Calu3 (cell line): ENCODE results near the gene MED19. TPM values are rescaled to one million over a fixed set of nuclear protein-coding genes. Genes with fewer than 3 reads are reported as not detected.

Experiments
- BruUV-seq: library from RNA; stranded (reverse); fragments of 400-500 nt; replicated peaks from 2 replicates; lab custom pipeline; 2021; lab: Mats Ljungman, UMichigan
- CTCF ChIA-PET: fragments of 300-600 bp; sonication (Branson Sonifier 250); formaldehyde crosslinking; loops from one replicate; lab custom pipeline; 2022; ENCODE audit warnings: antibody characterized with exemption; lab: Charles Lee
- DNase-seq: peaks from one replicate; pipeline ENCODE4 v3.0.0; 2022
- H3K27ac Mint-ChIP-seq: one replicate; pipeline ENCODE4 v1.8.0; 2022; ENCODE audit warnings: mixed read lengths; ENCODE audit not compliant: unreplicated experiment
- H3K27me3 Mint-ChIP-seq: one replicate; pipeline ENCODE4 v1.8.0; 2022; ENCODE audit warnings: mixed read lengths; ENCODE audit not compliant: unreplicated experiment
- H3K36me3 Mint-ChIP-seq: one replicate; pipeline ENCODE4 v1.8.0; 2022; ENCODE audit warnings: mild to moderate bottlenecking, moderate library complexity, mixed read lengths; ENCODE audit not compliant: insufficient read depth, unreplicated experiment
- H3K4me1 Mint-ChIP-seq: one replicate; pipeline ENCODE4 v1.8.0; 2022; ENCODE audit warnings: mild to moderate bottlenecking, low read depth, mixed read lengths; ENCODE audit not compliant: unreplicated experiment
- H3K4me3 Mint-ChIP-seq: one replicate; pipeline ENCODE4 v1.8.0; 2022; ENCODE audit warnings: mild to moderate bottlenecking, low read depth, moderate library complexity, mixed read lengths; ENCODE audit not compliant: unreplicated experiment
- H3K9me3 Mint-ChIP-seq: one replicate; pipeline ENCODE4 v1.8.0; 2022; ENCODE audit warnings: low read depth, mixed read lengths; ENCODE audit not compliant: unreplicated experiment
- intact Hi-C: fragments of 100-400 bp; cut with micrococcal nuclease; formaldehyde crosslinking; loops from one replicate; pipeline ENCODE4 v1.10.0; 2022; ENCODE audit not compliant: unreplicated experiment
- total RNA-seq: library from RNA; stranded (reverse); gene quantifications from 2 replicates; pipeline ENCODE4 v1.2.3, GENCODE V29; 2022
- TF ChIP-seq, protein P1 (sequence below): fragments of 200-600 bp; IDR thresholded peaks from one replicate; pipeline ENCODE4 v1.8.0; 2022; ENCODE audit warnings: antibody characterized with exemption; ENCODE audit not compliant: unreplicated experiment

The MED19 gene
- total RNA-seq, 1 experiment from 2014 or later, result 21.2 TPM

GRCh38 chr11:57751176-57751575 is 39.2 kb upstream of the MED19 start:
- peaks cover 14% of the 10 kb centered on the region for H3K36me3 Mint-ChIP-seq
- no peaks in the 10 kb centered on the region for H3K27me3 Mint-ChIP-seq
- TF ChIP-seq, protein P1, sequence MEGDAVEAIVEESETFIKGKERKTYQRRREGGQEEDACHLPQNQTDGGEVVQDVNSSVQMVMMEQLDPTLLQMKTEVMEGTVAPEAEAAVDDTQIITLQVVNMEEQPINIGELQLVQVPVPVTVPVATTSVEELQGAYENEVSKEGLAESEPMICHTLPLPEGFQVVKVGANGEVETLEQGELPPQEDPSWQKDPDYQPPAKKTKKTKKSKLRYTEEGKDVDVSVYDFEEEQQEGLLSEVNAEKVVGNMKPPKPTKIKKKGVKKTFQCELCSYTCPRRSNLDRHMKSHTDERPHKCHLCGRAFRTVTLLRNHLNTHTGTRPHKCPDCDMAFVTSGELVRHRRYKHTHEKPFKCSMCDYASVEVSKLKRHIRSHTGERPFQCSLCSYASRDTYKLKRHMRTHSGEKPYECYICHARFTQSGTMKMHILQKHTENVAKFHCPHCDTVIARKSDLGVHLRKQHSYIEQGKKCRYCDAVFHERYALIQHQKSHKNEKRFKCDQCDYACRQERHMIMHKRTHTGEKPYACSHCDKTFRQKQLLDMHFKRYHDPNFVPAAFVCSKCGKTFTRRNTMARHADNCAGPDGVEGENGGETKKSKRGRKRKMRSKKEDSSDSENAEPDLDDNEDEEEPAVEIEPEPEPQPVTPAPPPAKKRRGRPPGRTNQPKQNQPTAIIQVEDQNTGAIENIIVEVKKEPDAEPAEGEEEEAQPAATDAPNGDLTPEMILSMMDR, result no peak
- CTCF ChIA-PET, result interaction anchor here (0.9 to 2.7 kb wide), 7 partner anchors 9 to 535 kb away, joined by 3 to 55 read pairs (median 10); partner anchors contain the start of genes CTNND1 and SELENOH
- peaks cover 20% of the 10 kb centered on the region for H3K4me1 Mint-ChIP-seq
- H3K9me3 Mint-ChIP-seq, result no peaks in the 10 kb centered on the region
- peak overlapping the region; percentile 53 for H3K27ac Mint-ChIP-seq
- no peak for DNase-seq
- H3K4me3 Mint-ChIP-seq, result no peak overlapping the region
- intact Hi-C loops, result loop anchor here (2.0 to 5.0 kb wide), 2 partner anchors 536 to 764 kb away; no protein-coding TSS in a partner anchor
- no TSS peak for BruUV-seq

DNA sequence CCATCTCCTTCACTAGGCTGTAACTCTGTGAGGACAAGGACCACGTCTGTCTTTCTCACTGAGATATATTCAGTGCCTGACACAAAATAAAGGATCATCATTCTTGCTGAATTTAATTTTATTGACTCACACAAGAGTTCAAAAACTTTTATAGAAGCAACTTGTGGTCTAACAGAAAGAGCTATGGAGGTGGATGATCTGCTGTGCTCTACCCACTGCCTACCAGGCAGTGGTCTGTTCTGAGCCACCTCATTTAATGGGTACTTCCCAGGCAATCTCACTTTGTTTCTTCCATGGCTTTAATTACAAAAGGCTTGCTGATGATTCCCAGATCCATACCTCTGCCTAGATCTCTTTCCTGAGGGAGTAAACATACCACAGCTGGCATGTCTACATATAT is 34.9 kb upstream of the MED19 start:
- H3K27ac Mint-ChIP-seq, result no peak overlapping the region
- peaks cover 47% of the 10 kb centered on the region for H3K36me3 Mint-ChIP-seq
- CTCF ChIA-PET, result interaction anchor here (0.7 to 2.7 kb wide), 2 partner anchors 18 to 54 kb away, joined by 3 to 10 read pairs; no protein-coding TSS in a partner anchor

DNA sequence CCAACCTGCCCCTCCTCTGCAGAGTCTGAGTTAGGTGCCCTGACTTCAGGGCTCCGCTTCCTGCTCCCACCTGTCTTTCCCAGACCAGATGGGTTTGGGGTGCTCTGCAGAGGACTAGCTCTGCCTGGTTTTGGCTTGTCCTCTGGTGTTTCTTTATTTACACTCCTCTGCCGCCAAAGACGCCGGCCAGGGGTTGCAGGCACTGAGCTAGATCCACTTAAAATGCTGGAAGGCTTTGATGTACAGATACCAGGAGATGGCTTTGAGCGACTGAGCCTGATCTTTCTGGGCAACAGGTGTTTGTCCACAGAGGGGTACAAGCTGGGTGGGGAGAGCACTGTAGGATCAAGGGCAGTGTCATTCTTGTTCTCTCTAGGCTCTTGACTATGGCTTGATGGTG is 33.2 kb upstream of the MED19 start:
- H3K4me3 Mint-ChIP-seq, result no peak overlapping the region
- no TSS peak for BruUV-seq
- H3K9me3 Mint-ChIP-seq, result no peaks in the 10 kb centered on the region
- CTCF ChIA-PET, result interaction anchor here (1.4 kb wide), 1 partner anchor 21 kb away, joined by 4 read pairs; no protein-coding TSS in a partner anchor
- no peaks in the 10 kb centered on the region for H3K27me3 Mint-ChIP-seq
- peaks cover 10% of the 10 kb centered on the region for H3K4me1 Mint-ChIP-seq
- intact Hi-C loops, result no loop called here
- TF ChIP-seq, protein P1, result no peak
- peaks cover 57% of the 10 kb centered on the region for H3K36me3 Mint-ChIP-seq
- DNase-seq, result no peak
- no peak overlapping the region for H3K27ac Mint-ChIP-seq

More for the DNA sequence above, 34.9 kb upstream of the MED19 start:
- Mint-ChIP-seq H3K4me3 (no peak overlapping the region), H3K27me3 (no peaks in the 10 kb centered on the region), H3K4me1 (peaks cover 18% of the 10 kb centered on the region), H3K9me3 (no peaks in the 10 kb centered on the region)
- DNase-seq, result no peak
- TF ChIP-seq, protein P1, result no peak
- no TSS peak for BruUV-seq
- intact Hi-C loops, result no loop called here

DNA sequence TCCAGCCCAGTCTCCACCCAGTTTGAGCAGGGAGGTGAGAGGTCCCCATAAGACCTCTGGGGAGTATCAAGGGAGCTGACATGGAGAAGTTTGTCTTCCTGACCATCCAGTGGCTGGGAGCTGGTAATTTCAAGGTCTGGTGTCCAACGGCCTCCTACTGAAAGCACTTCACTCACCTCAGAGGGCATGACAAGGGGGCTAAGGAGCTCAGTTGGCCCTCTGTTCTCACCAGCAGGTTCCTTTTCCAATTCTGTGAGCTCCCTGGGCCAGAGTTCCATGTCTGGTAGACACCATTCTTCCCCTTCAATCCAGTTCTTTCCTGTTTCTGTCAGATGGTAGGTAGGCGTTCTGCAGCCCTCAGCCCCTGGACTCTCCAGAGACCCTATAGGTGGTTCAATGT is 32.3 kb upstream of the MED19 start:
- Mint-ChIP-seq H3K27ac (no peak overlapping the region), H3K9me3 (no peaks in the 10 kb centered on the region), H3K4me1 (peaks cover 10% of the 10 kb centered on the region), H3K36me3 (peaks cover 57% of the 10 kb centered on the region), H3K4me3 (no peak overlapping the region), H3K27me3 (no peaks in the 10 kb centered on the region)
- TF ChIP-seq, protein P1, result no peak
- DNase-seq, result no peak
- no TSS peak for BruUV-seq
- CTCF ChIA-PET, result interaction anchor here (1.4 kb wide), 1 partner anchor 22 kb away, joined by 4 read pairs; no protein-coding TSS in a partner anchor
- intact Hi-C loops, result no loop called here
